Neuron (in vitro differentiated cells): Measurements from ENCODE around the gene TMEM100.

Experiments used
- H2AFZ ChIP-seq: one replicate; pipeline ENCODE4 v1.6.1; 2013; ENCODE audit warnings: low read depth, mild to moderate bottlenecking, inconsistent platforms, low read length, moderate library complexity
- H3K27me3 ChIP-seq: one replicate; pipeline ENCODE4 v1.6.1; 2013; ENCODE audit warnings: low read length; ENCODE audit not compliant: insufficient read depth
- H3K36me3 ChIP-seq: one replicate; pipeline ENCODE4 v1.6.1; 2013; ENCODE audit warnings: low read length; ENCODE audit not compliant: insufficient read depth
- H3K4me1 ChIP-seq: one replicate; pipeline ENCODE4 v1.6.1; 2013; ENCODE audit warnings: low read length; ENCODE audit not compliant: insufficient read depth
- H3K4me3 ChIP-seq: 2 replicates; pipeline ENCODE4 v1.5.1; 2013; ENCODE audit warnings: mild to moderate bottlenecking, low read length, moderate library complexity
- H3K9me3 ChIP-seq: one replicate; pipeline ENCODE4 v1.6.1; 2013; ENCODE audit warnings: low read length

The TMEM100 gene

GRCh38 chr17:55737976-55738501 is 15.4 kb upstream of the TMEM100 start:
- H2AFZ ChIP-seq = no peak overlapping the region
- peaks cover 8% of the 10 kb centered on the region for H3K4me1 ChIP-seq
- H3K36me3 ChIP-seq = no peaks in the 10 kb centered on the region
- H3K4me3 ChIP-seq = no peak overlapping the region
- no peaks in the 10 kb centered on the region for H3K9me3 ChIP-seq
- H3K27me3 ChIP-seq = peaks cover 6% of the 10 kb centered on the region

GRCh38 chr17:55735731-55736405 is 13.2 kb upstream of the TMEM100 start:
- H3K27me3 ChIP-seq = peaks cover 3% of the 10 kb centered on the region
- H3K4me1 ChIP-seq = peaks cover 18% of the 10 kb centered on the region
- no peak overlapping the region for H3K4me3 ChIP-seq
- no peak overlapping the region for H2AFZ ChIP-seq
- H3K36me3 ChIP-seq = no peaks in the 10 kb centered on the region
- no peaks in the 10 kb centered on the region for H3K9me3 ChIP-seq

GRCh38 chr17:55734128-55734781 is 11.6 kb upstream of the TMEM100 start:
- H3K4me3 ChIP-seq = no peak overlapping the region
- no peaks in the 10 kb centered on the region for H3K36me3 ChIP-seq
- no peaks in the 10 kb centered on the region for H3K9me3 ChIP-seq
- H3K4me1 ChIP-seq = peaks cover 18% of the 10 kb centered on the region
- peaks cover 2% of the 10 kb centered on the region for H3K27me3 ChIP-seq
- no peak overlapping the region for H2AFZ ChIP-seq

GRCh38 chr17:55731586-55732250 is 9.1 kb upstream of the TMEM100 start:
- H3K9me3 ChIP-seq = no peaks in the 10 kb centered on the region
- no peaks in the 10 kb centered on the region for H3K36me3 ChIP-seq
- H2AFZ ChIP-seq = peak overlapping the region; percentile 53
- peaks cover 14% of the 10 kb centered on the region for H3K27me3 ChIP-seq
- peaks cover 18% of the 10 kb centered on the region for H3K4me1 ChIP-seq
- peak overlapping the region; percentile 13 for H3K4me3 ChIP-seq

GRCh38 chr17:55730808-55731207 is 8.1 kb upstream of the TMEM100 start:
- H3K4me3 ChIP-seq = no peak overlapping the region
- peaks cover 18% of the 10 kb centered on the region for H3K4me1 ChIP-seq
- H3K27me3 ChIP-seq = peaks cover 19% of the 10 kb centered on the region
- H3K36me3 ChIP-seq = no peaks in the 10 kb centered on the region
- H3K9me3 ChIP-seq = no peaks in the 10 kb centered on the region
- no peak overlapping the region for H2AFZ ChIP-seq

GRCh38 chr17:55730380-55730779 is 7.7 kb upstream of the TMEM100 start:
- Histone ChIP-seq H3K27me3 (peaks cover 19% of the 10 kb centered on the region), H3K4me1 (peaks cover 18% of the 10 kb centered on the region), H2AFZ (no peak overlapping the region), H3K9me3 (no peaks in the 10 kb centered on the region), H3K4me3 (no peak overlapping the region), H3K36me3 (no peaks in the 10 kb centered on the region)

GRCh38 chr17:55729484-55729883 is 6.8 kb upstream of the TMEM100 start:
- Histone ChIP-seq H2AFZ (no peak overlapping the region), H3K9me3 (no peaks in the 10 kb centered on the region), H3K4me1 (peaks cover 22% of the 10 kb centered on the region), H3K27me3 (peaks cover 19% of the 10 kb centered on the region), H3K36me3 (no peaks in the 10 kb centered on the region), H3K4me3 (no peak overlapping the region)

GRCh38 chr17:55728833-55729232 is 6.2 kb upstream of the TMEM100 start:
- Histone ChIP-seq H3K4me3 (no peak overlapping the region), H3K27me3 (peaks cover 24% of the 10 kb centered on the region), H3K9me3 (no peaks in the 10 kb centered on the region), H2AFZ (no peak overlapping the region), H3K36me3 (no peaks in the 10 kb centered on the region), H3K4me1 (peaks cover 16% of the 10 kb centered on the region)

GRCh38 chr17:55728361-55728760 is 5.7 kb upstream of the TMEM100 start:
- Histone ChIP-seq H3K9me3 (no peaks in the 10 kb centered on the region), H3K4me1 (peaks cover 15% of the 10 kb centered on the region), H3K36me3 (no peaks in the 10 kb centered on the region), H2AFZ (no peak overlapping the region), H3K27me3 (peaks cover 23% of the 10 kb centered on the region), H3K4me3 (no peak overlapping the region)

- Histone ChIP-seq H3K9me3 (no peaks in the 10 kb centered on the region), H2AFZ (no peak overlapping the region), H3K36me3 (no peaks in the 10 kb centered on the region), H3K4me3 (no peak overlapping the region), H3K4me1 (peaks cover 18% of the 10 kb centered on the region), H3K27me3 (peaks cover 23% of the 10 kb centered on the region)
Measured at GRCh38 chr17:55727920-55728319, 5.3 kb upstream of the TMEM100 start.

- no peaks in the 10 kb centered on the region for H3K36me3 ChIP-seq
- H2AFZ ChIP-seq = no peak overlapping the region
- peaks cover 23% of the 10 kb centered on the region for H3K27me3 ChIP-seq
- H3K9me3 ChIP-seq = no peaks in the 10 kb centered on the region
- no peak overlapping the region for H3K4me3 ChIP-seq
- peaks cover 23% of the 10 kb centered on the region for H3K4me1 ChIP-seq
Measured at GRCh38 chr17:55727275-55727674, 4.6 kb upstream of the TMEM100 start.

- Histone ChIP-seq H3K4me1 (peaks cover 15% of the 10 kb centered on the region), H3K36me3 (no peaks in the 10 kb centered on the region), H3K4me3 (no peak overlapping the region), H2AFZ (no peak overlapping the region), H3K9me3 (no peaks in the 10 kb centered on the region), H3K27me3 (peaks cover 23% of the 10 kb centered on the region)
Measured at GRCh38 chr17:55726440-55726839, 3.8 kb upstream of the TMEM100 start.

GRCh38 chr17:55723488-55723848 is 804 bp upstream of the TMEM100 start:
- Histone ChIP-seq H3K4me3 (no peak overlapping the region), H3K4me1 (peaks cover 15% of the 10 kb centered on the region), H3K36me3 (no peaks in the 10 kb centered on the region), H3K9me3 (no peaks in the 10 kb centered on the region), H2AFZ (no peak overlapping the region), H3K27me3 (peaks cover 22% of the 10 kb centered on the region)
